Stimulated activated memory B cell treated with anti-CD40 and anti-IgM and Interleukin-4, amounts not matched to agents 10 μg/mL and 1 μg/mL and 100 μg/mL, for 72 hours (primary cell): ENCODE measurements around the gene TNFAIP8L3.

Experiments used
- ATAC-seq: fragments of 150-1000 bp; cut with Tn5 transposase; 2 replicates; pipeline ENCODE4 v1.10.0; 2021
- H3K27ac Mint-ChIP-seq: one replicate; pipeline ENCODE4 v1.8.0; 2022; ENCODE audit warnings: mild to moderate bottlenecking, mixed read lengths
- H3K27me3 Mint-ChIP-seq: one replicate; pipeline ENCODE4 v1.8.0; 2022; ENCODE audit warnings: mixed read lengths
- H3K36me3 Mint-ChIP-seq: one replicate; pipeline ENCODE4 v1.8.0; 2022; ENCODE audit warnings: mixed read lengths
- H3K4me1 Mint-ChIP-seq: one replicate; pipeline ENCODE4 v1.8.0; 2022; ENCODE audit warnings: mixed read lengths
- H3K4me3 Mint-ChIP-seq: one replicate; pipeline ENCODE4 v1.8.0; 2022; ENCODE audit warnings: mild to moderate bottlenecking, moderate library complexity, mixed read lengths
- H3K9me3 Mint-ChIP-seq: one replicate; pipeline ENCODE4 v1.8.0; 2022; ENCODE audit warnings: mixed read lengths

Gene TNFAIP8L3

GRCh38 chr15:51103330-51103729 lies 8.6 kb upstream of the TNFAIP8L3 start:
- H3K4me3 Mint-ChIP-seq, result no peak overlapping the region
- ATAC-seq, result no peak
- H3K4me1 Mint-ChIP-seq, result no peaks in the 10 kb centered on the region
- no peak overlapping the region for H3K27ac Mint-ChIP-seq
- no peaks in the 10 kb centered on the region for H3K9me3 Mint-ChIP-seq
- H3K27me3 Mint-ChIP-seq, result peaks cover 54% of the 10 kb centered on the region
- no peaks in the 10 kb centered on the region for H3K36me3 Mint-ChIP-seq

- ATAC-seq, result no peak
- H3K27me3 Mint-ChIP-seq, result peaks cover 64% of the 10 kb centered on the region
These were observed 6.2 kb upstream of the TNFAIP8L3 start for GRCh38 chr15:51100785-51101489.

GRCh38 chr15:51099185-51099584 lies 4.5 kb upstream of the TNFAIP8L3 start:
- Mint-ChIP-seq H3K4me3 (no peak overlapping the region), H3K36me3 (no peaks in the 10 kb centered on the region), H3K4me1 (no peaks in the 10 kb centered on the region), H3K27ac (no peak overlapping the region), H3K27me3 (peaks cover 71% of the 10 kb centered on the region), H3K9me3 (no peaks in the 10 kb centered on the region)
- no peak for ATAC-seq

More at GRCh38 chr15:51100785-51101489, 6.2 kb upstream of the TNFAIP8L3 start:
- no peak overlapping the region for H3K4me3 Mint-ChIP-seq
- no peak overlapping the region for H3K27ac Mint-ChIP-seq
- no peaks in the 10 kb centered on the region for H3K4me1 Mint-ChIP-seq
- H3K9me3 Mint-ChIP-seq, result no peaks in the 10 kb centered on the region
- no peaks in the 10 kb centered on the region for H3K36me3 Mint-ChIP-seq

- no peaks in the 10 kb centered on the region for H3K36me3 Mint-ChIP-seq
- H3K27ac Mint-ChIP-seq, result no peak overlapping the region
- no peaks in the 10 kb centered on the region for H3K9me3 Mint-ChIP-seq
- no peak for ATAC-seq
- no peak overlapping the region for H3K4me3 Mint-ChIP-seq
- H3K4me1 Mint-ChIP-seq, result peaks cover 8% of the 10 kb centered on the region
- H3K27me3 Mint-ChIP-seq, result peaks cover 69% of the 10 kb centered on the region
These were observed 3.6 kb upstream of the TNFAIP8L3 start for GRCh38 chr15:51098331-51098619.

- no peaks in the 10 kb centered on the region for H3K9me3 Mint-ChIP-seq
- H3K4me3 Mint-ChIP-seq, result no peak overlapping the region
- peaks cover 69% of the 10 kb centered on the region for H3K27me3 Mint-ChIP-seq
- peak; percentile 58 for ATAC-seq
- peaks cover 10% of the 10 kb centered on the region for H3K4me1 Mint-ChIP-seq
- no peaks in the 10 kb centered on the region for H3K36me3 Mint-ChIP-seq
- H3K27ac Mint-ChIP-seq, result no peak overlapping the region
These were observed 3.0 kb upstream of the TNFAIP8L3 start for GRCh38 chr15:51097553-51098330.

- H3K27me3 Mint-ChIP-seq, result peaks cover 72% of the 10 kb centered on the region
- no peak overlapping the region for H3K4me3 Mint-ChIP-seq
- H3K9me3 Mint-ChIP-seq, result no peaks in the 10 kb centered on the region
- H3K36me3 Mint-ChIP-seq, result no peaks in the 10 kb centered on the region
- no peak overlapping the region for H3K27ac Mint-ChIP-seq
- ATAC-seq, result no peak
- peaks cover 10% of the 10 kb centered on the region for H3K4me1 Mint-ChIP-seq
These were observed 2.3 kb upstream of the TNFAIP8L3 start for GRCh38 chr15:51096976-51097375.

- no peak for ATAC-seq
- H3K36me3 Mint-ChIP-seq, result no peaks in the 10 kb centered on the region
- H3K27me3 Mint-ChIP-seq, result peaks cover 77% of the 10 kb centered on the region
- peaks cover 10% of the 10 kb centered on the region for H3K4me1 Mint-ChIP-seq
- H3K27ac Mint-ChIP-seq, result no peak overlapping the region
- H3K9me3 Mint-ChIP-seq, result no peaks in the 10 kb centered on the region
- no peak overlapping the region for H3K4me3 Mint-ChIP-seq
These were observed 1.1 kb upstream of the TNFAIP8L3 start for GRCh38 chr15:51095681-51096331.

GRCh38 chr15:51093839-51094605 lies 684 bp downstream of the TNFAIP8L3 start:
- peaks cover 10% of the 10 kb centered on the region for H3K4me1 Mint-ChIP-seq
- H3K4me3 Mint-ChIP-seq, result peak overlapping the region; percentile 38
- H3K27me3 Mint-ChIP-seq, result peaks cover 77% of the 10 kb centered on the region
- H3K36me3 Mint-ChIP-seq, result no peaks in the 10 kb centered on the region
- H3K9me3 Mint-ChIP-seq, result no peaks in the 10 kb centered on the region
- H3K27ac Mint-ChIP-seq, result no peak overlapping the region
- ATAC-seq, result no peak

- Mint-ChIP-seq H3K27me3 (peaks cover 80% of the 10 kb centered on the region), H3K36me3 (no peaks in the 10 kb centered on the region), H3K27ac (no peak overlapping the region), H3K4me1 (peaks cover 10% of the 10 kb centered on the region), H3K9me3 (no peaks in the 10 kb centered on the region), H3K4me3 (peak overlapping the region; percentile 38)
- no peak for ATAC-seq
These were observed 1.2 kb downstream of the TNFAIP8L3 start for GRCh38 chr15:51093488-51093838.

- Mint-ChIP-seq H3K27ac (no peak overlapping the region), H3K4me3 (no peak overlapping the region), H3K36me3 (no peaks in the 10 kb centered on the region), H3K27me3 (peaks cover 83% of the 10 kb centered on the region), H3K4me1 (peaks cover 10% of the 10 kb centered on the region), H3K9me3 (no peaks in the 10 kb centered on the region)
- no peak for ATAC-seq
These were observed 2.1 kb downstream of the TNFAIP8L3 start for GRCh38 chr15:51092480-51093040.

- Mint-ChIP-seq H3K9me3 (no peaks in the 10 kb centered on the region), H3K27ac (no peak overlapping the region), H3K27me3 (peaks cover 71% of the 10 kb centered on the region), H3K4me3 (no peak overlapping the region), H3K4me1 (peaks cover 10% of the 10 kb centered on the region), H3K36me3 (no peaks in the 10 kb centered on the region)
- no peak for ATAC-seq
These were observed 4.0 kb downstream of the TNFAIP8L3 start for GRCh38 chr15:51090753-51091152.

GRCh38 chr15:51089699-51090453 lies 4.8 kb downstream of the TNFAIP8L3 start:
- no peak overlapping the region for H3K27ac Mint-ChIP-seq
- ATAC-seq, result no peak
- H3K4me3 Mint-ChIP-seq, result no peak overlapping the region
- peaks cover 10% of the 10 kb centered on the region for H3K4me1 Mint-ChIP-seq
- peaks cover 62% of the 10 kb centered on the region for H3K27me3 Mint-ChIP-seq
- H3K9me3 Mint-ChIP-seq, result no peaks in the 10 kb centered on the region
- H3K36me3 Mint-ChIP-seq, result no peaks in the 10 kb centered on the region

- H3K36me3 Mint-ChIP-seq, result no peaks in the 10 kb centered on the region
- H3K27me3 Mint-ChIP-seq, result peaks cover 58% of the 10 kb centered on the region
- ATAC-seq, result no peak
- H3K4me3 Mint-ChIP-seq, result no peak overlapping the region
- peaks cover 9% of the 10 kb centered on the region for H3K4me1 Mint-ChIP-seq
- no peak overlapping the region for H3K27ac Mint-ChIP-seq
- no peaks in the 10 kb centered on the region for H3K9me3 Mint-ChIP-seq
These were observed 5.7 kb downstream of the TNFAIP8L3 start for GRCh38 chr15:51089041-51089440.

- H3K36me3 Mint-ChIP-seq, result no peaks in the 10 kb centered on the region
- ATAC-seq, result no peak
- no peak overlapping the region for H3K27ac Mint-ChIP-seq
- H3K9me3 Mint-ChIP-seq, result no peaks in the 10 kb centered on the region
- peaks cover 5% of the 10 kb centered on the region for H3K4me1 Mint-ChIP-seq
- peaks cover 54% of the 10 kb centered on the region for H3K27me3 Mint-ChIP-seq
- no peak overlapping the region for H3K4me3 Mint-ChIP-seq
These were observed 6.1 kb downstream of the TNFAIP8L3 start for GRCh38 chr15:51088585-51088984.
